MCF 10A (cell line): ENCODE results near the gene IRGC. TPM values are rescaled to one million over a fixed set of nuclear protein-coding genes. Genes with fewer than 3 reads are reported as not detected.

ENCODE experiments used
- Bru-seq: library from RNA; stranded (reverse); fragments of 400-500 nt; gene quantifications from one replicate; lab custom pipeline; 2021; lab: Mats Ljungman, UMichigan
- BruChase-seq, 2 experiments: library from RNA; stranded (reverse); fragments of 400-500 nt; gene quantifications; one replicate each; lab custom pipeline; 2021; lab: Mats Ljungman, UMichigan
- BruUV-seq: library from RNA; stranded (reverse); fragments of 400-500 nt; replicated peaks from 2 replicates; lab custom pipeline; 2021; lab: Mats Ljungman, UMichigan
- CTCF ChIA-PET: fragments of 300-600 bp; sonication (Branson Sonifier 250); formaldehyde crosslinking; extraction: SDS; loops from one replicate; lab custom pipeline; 2021; ENCODE audit warnings: antibody characterized with exemption, inconsistent platforms; lab: Yijun Ruan, JAX
- POLR2A ChIA-PET: fragments of 300-600, 350-650 bp; sonication (Branson Sonifier 250); formaldehyde crosslinking; extraction: SDS; loops from one replicate; lab custom pipeline; 2020; ENCODE audit warnings: antibody characterized with exemption, inconsistent platforms; lab: Yijun Ruan, JAX
- DNase-seq: peaks from one replicate; pipeline ENCODE4 v3.0.0-alpha.2; 2018; ENCODE audit not compliant: unreplicated experiment
- H3K27ac Mint-ChIP-seq: one replicate; pipeline ENCODE4 v1.8.0; 2022; ENCODE audit warnings: mild to moderate bottlenecking, low read depth, mixed read lengths; ENCODE audit not compliant: unreplicated experiment
- H3K27me3 Mint-ChIP-seq: one replicate; pipeline ENCODE4 v1.8.0; 2022; ENCODE audit warnings: mixed read lengths; ENCODE audit not compliant: insufficient read depth, unreplicated experiment
- H3K36me3 Mint-ChIP-seq: one replicate; pipeline ENCODE4 v1.8.0; 2022; ENCODE audit warnings: mild to moderate bottlenecking, moderate library complexity, mixed read lengths; ENCODE audit not compliant: insufficient read depth, unreplicated experiment
- H3K4me1 Mint-ChIP-seq: one replicate; pipeline ENCODE4 v1.8.0; 2022; ENCODE audit warnings: mixed read lengths; ENCODE audit not compliant: insufficient read depth, unreplicated experiment
- H3K4me3 Mint-ChIP-seq: one replicate; pipeline ENCODE4 v1.8.0; 2022; ENCODE audit warnings: mild to moderate bottlenecking, moderate library complexity, mixed read lengths; ENCODE audit not compliant: unreplicated experiment
- H3K9me3 Mint-ChIP-seq: one replicate; pipeline ENCODE4 v1.8.0; 2022; ENCODE audit warnings: mixed read lengths; ENCODE audit not compliant: unreplicated experiment
- intact Hi-C: fragments of 100-400 bp; cut with micrococcal nuclease; formaldehyde crosslinking; loops from 2 replicates; pipeline ENCODE4 v1.14.1; 2022
- long read RNA-seq: library from polyadenylated mRNA; stranded (forward); transcript quantifications from one replicate; pipeline ENCODE4 v2.0.0, GENCODE V29; 2022
- total RNA-seq: library from RNA; stranded (reverse); gene quantifications from 2 replicates; pipeline ENCODE4 v1.2.3, GENCODE V29; 2022
- TF ChIP-seq, protein P1 (sequence below): fragments of 200-600 bp; IDR thresholded peaks from one replicate; pipeline ENCODE4 v1.8.0; 2022; ENCODE audit warnings: antibody characterized with exemption, mild to moderate bottlenecking; ENCODE audit not compliant: unreplicated experiment

IRGC gene, protein sequence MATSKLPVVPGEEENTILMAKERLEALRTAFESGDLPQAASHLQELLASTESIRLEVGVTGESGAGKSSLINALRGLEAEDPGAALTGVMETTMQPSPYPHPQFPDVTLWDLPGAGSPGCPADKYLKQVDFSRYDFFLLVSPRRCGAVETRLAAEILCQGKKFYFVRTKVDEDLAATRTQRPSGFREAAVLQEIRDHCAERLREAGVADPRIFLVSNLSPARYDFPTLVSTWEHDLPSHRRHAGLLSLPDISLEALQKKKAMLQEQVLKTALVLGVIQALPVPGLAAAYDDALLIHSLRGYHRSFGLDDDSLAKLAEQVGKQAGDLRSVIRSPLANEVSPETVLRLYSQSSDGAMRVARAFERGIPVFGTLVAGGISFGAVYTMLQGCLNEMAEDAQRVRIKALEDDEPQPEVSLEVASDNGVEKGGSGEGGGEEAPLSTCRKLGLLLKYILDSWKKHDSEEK
- total RNA-seq: not detected in 2 replicates
- Bru-seq, nascent RNA: not detected
- not detected for BruChase-seq, experiment 1, labeled RNA remaining after a 6-hour chase
- not detected for BruChase-seq, experiment 2, labeled RNA remaining after a 2-hour chase
- long read RNA-seq: 0 reads

DNA sequence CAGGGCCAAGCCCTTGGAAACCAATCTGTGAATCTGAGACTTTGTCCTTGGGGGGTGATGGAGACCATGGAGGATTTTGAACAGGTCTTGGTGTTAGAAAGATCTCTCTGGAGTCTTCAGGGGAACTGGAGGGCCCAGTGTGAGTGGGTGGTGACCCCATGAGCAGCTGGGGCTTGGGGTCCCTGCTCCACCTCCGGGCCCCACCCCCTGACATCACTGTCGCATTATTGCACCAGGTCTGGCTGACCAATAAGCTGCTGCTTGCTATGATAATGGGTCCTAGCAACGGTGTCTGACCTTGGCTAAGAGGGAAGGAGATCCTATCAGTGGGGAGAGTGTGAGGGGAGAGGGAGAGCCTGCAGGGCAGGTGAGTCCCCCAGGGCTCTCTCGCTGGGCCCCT, at the start of gene IRGC:
Gene IRGC, plus strand, starts transcription at position 301 of the 400 bp plus-strand sequence. CDS start 2,483 bp downstream, outside the sequence.
- intact Hi-C loops: no loop called here
- ChIA-PET POLR2A (interaction anchor here (1.6 kb wide), 1 partner anchor 20 kb away, joined by 3 read pairs; no protein-coding TSS in a partner anchor), CTCF (no interaction called here)
- no TSS peak for BruUV-seq
- Mint-ChIP-seq H3K4me1 (peaks cover 8% of the 10 kb centered on the region), H3K27me3 (no peaks in the 10 kb centered on the region), H3K27ac (no peak within 1 kb of the TSS), H3K9me3 (no peaks in the 10 kb centered on the region), H3K4me3 (no peak within 1 kb of the TSS), H3K36me3 (no peaks in the 10 kb centered on the region)
- TF ChIP-seq, protein P1, sequence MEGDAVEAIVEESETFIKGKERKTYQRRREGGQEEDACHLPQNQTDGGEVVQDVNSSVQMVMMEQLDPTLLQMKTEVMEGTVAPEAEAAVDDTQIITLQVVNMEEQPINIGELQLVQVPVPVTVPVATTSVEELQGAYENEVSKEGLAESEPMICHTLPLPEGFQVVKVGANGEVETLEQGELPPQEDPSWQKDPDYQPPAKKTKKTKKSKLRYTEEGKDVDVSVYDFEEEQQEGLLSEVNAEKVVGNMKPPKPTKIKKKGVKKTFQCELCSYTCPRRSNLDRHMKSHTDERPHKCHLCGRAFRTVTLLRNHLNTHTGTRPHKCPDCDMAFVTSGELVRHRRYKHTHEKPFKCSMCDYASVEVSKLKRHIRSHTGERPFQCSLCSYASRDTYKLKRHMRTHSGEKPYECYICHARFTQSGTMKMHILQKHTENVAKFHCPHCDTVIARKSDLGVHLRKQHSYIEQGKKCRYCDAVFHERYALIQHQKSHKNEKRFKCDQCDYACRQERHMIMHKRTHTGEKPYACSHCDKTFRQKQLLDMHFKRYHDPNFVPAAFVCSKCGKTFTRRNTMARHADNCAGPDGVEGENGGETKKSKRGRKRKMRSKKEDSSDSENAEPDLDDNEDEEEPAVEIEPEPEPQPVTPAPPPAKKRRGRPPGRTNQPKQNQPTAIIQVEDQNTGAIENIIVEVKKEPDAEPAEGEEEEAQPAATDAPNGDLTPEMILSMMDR: no peak
- no peak for DNase-seq

DNA sequence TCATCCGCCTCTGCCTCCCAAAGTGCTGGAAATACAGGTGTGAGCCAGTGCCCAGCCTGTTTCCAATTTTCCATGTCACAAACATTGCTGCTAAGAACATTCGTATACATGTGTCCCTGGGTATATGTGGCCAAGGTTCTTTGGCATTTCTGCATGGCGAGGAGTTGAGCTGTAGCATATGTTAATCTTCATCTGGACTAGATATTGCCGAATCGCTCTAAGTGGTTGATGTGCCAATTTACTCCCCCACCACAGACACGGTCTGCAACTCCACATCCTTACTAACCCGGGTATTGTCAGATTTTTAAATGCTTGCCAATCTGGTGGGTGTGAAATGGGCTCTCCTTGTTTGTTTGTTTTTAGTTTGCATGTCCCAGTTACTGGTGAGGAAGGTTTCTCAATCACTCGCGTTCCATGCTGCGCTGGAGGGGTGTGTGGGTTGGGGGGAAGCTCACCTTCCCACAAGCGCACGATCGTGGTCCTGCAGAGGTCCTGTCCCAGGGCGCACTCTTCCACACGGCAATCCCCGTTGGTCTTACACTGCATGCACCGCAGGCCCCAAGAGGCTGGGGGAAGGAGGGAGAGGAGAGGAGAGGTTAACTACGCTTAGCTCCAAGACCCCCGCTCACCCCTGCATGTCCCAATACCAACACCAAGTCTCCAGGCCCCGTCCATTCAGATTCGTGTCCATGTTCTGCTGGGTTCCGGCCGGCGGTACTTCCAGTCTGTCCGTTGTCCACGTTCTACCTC, 48.6 kb upstream of the IRGC start:
- CTCF ChIA-PET: interaction anchor here (0.8 to 3.3 kb wide), 4 partner anchors 14 to 139 kb away, joined by 3 to 20 read pairs (median 6); no protein-coding TSS in a partner anchor
- H3K4me3 Mint-ChIP-seq: peak overlapping the region; percentile 78
- TF ChIP-seq, protein P1: no peak
- H3K9me3 Mint-ChIP-seq: no peaks in the 10 kb centered on the region
- H3K36me3 Mint-ChIP-seq: peaks cover 55% of the 10 kb centered on the region
- POLR2A ChIA-PET: interaction anchor here (0.6 to 4.1 kb wide), 7 partner anchors 10 to 139 kb away, joined by 3 to 53 read pairs (median 19); partner anchors contain the start of genes IRGQ, KCNN4, SMG9 and ZNF576
- peaks cover 22% of the 10 kb centered on the region for H3K4me1 Mint-ChIP-seq
- H3K27ac Mint-ChIP-seq: peak overlapping the region; percentile 79
- intact Hi-C loops: loop anchor here (10.0 kb wide), 1 partner anchor 132 kb away; the partner anchor contains the start of gene ZNF575
- DNase-seq: no peak
- BruUV-seq: no TSS peak
- no peaks in the 10 kb centered on the region for H3K27me3 Mint-ChIP-seq

DNA sequence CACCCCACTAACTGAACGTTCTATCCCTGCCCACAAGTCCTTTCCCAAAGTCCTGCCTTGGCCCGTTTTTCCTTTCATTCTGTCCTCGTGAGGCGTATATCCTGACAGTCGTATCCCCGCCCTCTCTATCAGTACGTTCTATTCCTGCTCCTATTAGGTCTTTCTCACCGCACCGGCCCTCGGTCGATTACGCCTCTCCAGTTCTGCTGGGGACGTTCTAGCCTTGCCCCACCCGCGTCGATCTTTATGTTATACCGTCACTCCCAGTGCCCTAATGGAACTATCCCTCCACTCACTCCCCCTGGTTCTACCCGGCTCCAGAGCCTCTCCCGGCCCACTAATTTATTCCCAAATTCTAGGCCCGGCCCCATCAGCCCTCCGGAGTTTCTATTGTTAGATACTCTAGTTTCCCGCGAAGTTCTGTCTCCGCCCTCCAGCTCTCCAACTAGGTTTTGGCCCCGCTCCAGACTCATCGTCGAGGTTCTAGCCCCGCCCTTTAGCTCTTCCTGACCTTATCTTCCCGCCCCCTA, 47.9 kb upstream of the IRGC start:
- intact Hi-C loops: loop anchor here (2.0 to 10.0 kb wide), 2 partner anchors 33 to 133 kb away; partner anchors contain the start of gene ZNF575
- DNase-seq: no peak
- Mint-ChIP-seq H3K4me3 (peak overlapping the region; percentile 78), H3K9me3 (no peaks in the 10 kb centered on the region), H3K27me3 (no peaks in the 10 kb centered on the region), H3K36me3 (peaks cover 50% of the 10 kb centered on the region), H3K4me1 (peaks cover 24% of the 10 kb centered on the region), H3K27ac (peak overlapping the region; percentile 79)
- TF ChIP-seq, protein P1: no peak
- ChIA-PET POLR2A (interaction anchor here (0.6 to 4.1 kb wide), 24 partner anchors 10 to 1452 kb away, joined by 3 to 53 read pairs (median 6); partner anchors contain the start of genes IRGQ, KCNN4, SMG9 and ZNF428), CTCF (interaction anchor here (0.5 to 3.3 kb wide), 16 partner anchors 15 to 903 kb away, joined by 3 to 20 read pairs (median 4); no protein-coding TSS in a partner anchor)
- BruUV-seq: no TSS peak
